Dendritic cell treated with granulocyte-macrophage colony-stimulating factor and Interleukin-4, amounts not matched to agents 40 ng/mL and 50 ng/mL, for 4 days (primary cell): ENCODE measurements around the gene EARS2.
"Not testable (repeated sequence)": the region's sequence is repeated elsewhere in the genome, so short reads cannot be mapped to it uniquely, and the experiment has no call there.

Source experiments
- H3K27ac Mint-ChIP-seq: one replicate; pipeline ENCODE4 v1.8.0; 2022; ENCODE audit warnings: mild to moderate bottlenecking, mixed read lengths
- H3K27me3 Mint-ChIP-seq: one replicate; pipeline ENCODE4 v1.8.0; 2022; ENCODE audit warnings: mild to moderate bottlenecking, mixed read lengths
- H3K36me3 Mint-ChIP-seq: one replicate; pipeline ENCODE4 v1.8.0; 2022; ENCODE audit warnings: low read depth, mixed read lengths
- H3K4me1 Mint-ChIP-seq: one replicate; pipeline ENCODE4 v1.8.0; 2022; ENCODE audit warnings: low read depth, mixed read lengths
- H3K4me3 Mint-ChIP-seq: one replicate; pipeline ENCODE4 v1.8.0; 2022; ENCODE audit warnings: mild to moderate bottlenecking, moderate library complexity, mixed read lengths
- H3K9me3 Mint-ChIP-seq: one replicate; pipeline ENCODE4 v1.8.0; 2022; ENCODE audit warnings: mixed read lengths
- intact Hi-C: fragments of 100-400 bp; cut with micrococcal nuclease; formaldehyde crosslinking; loops from one replicate; pipeline ENCODE4 v1.15.0; 2022

EARS2 gene

GRCh38 chr16:23556881-23557778 lies at the start of gene EARS2, which contains the start of gene UBFD1:
TSS of gene EARS2 (minus strand) at chr16:23557350. CDS start at chr16:23557343, 7 bp downstream.
TSS of gene UBFD1 (plus strand) at chr16:23557727. CDS start at chr16:23557743, 16 bp downstream.
- H3K4me3 Mint-ChIP-seq = peak within 1 kb of the TSS; percentile 92
- peak within 1 kb of the TSS; percentile 95 for H3K27ac Mint-ChIP-seq
- no peaks in the 10 kb centered on the region for H3K27me3 Mint-ChIP-seq
- intact Hi-C loops = loop anchor here (1.0 to 10.0 kb wide), 5 partner anchors 35 to 102 kb away; partner anchors contain the start of genes COG7, DCTN5, NDUFAB1 and PALB2
- peaks cover 33% of the 10 kb centered on the region for H3K4me1 Mint-ChIP-seq
- H3K36me3 Mint-ChIP-seq = peaks cover 49% of the 10 kb centered on the region
- no peaks in the 10 kb centered on the region for H3K9me3 Mint-ChIP-seq

GRCh38 chr16:23597003-23597756 lies 40.0 kb upstream of the EARS2 start:
- H3K4me1 Mint-ChIP-seq = peaks cover 21% of the 10 kb centered on the region
- no peak overlapping the region for H3K4me3 Mint-ChIP-seq
- H3K27ac Mint-ChIP-seq = peak overlapping the region; percentile 80
- H3K9me3 Mint-ChIP-seq = no peaks in the 10 kb centered on the region
- intact Hi-C loops = loop anchor here (2.0 to 10.0 kb wide), 2 partner anchors 44 to 82 kb away; partner anchors contain the start of genes DCTN5, GGA2 and PALB2
- H3K27me3 Mint-ChIP-seq = no peaks in the 10 kb centered on the region
- peaks cover 41% of the 10 kb centered on the region for H3K36me3 Mint-ChIP-seq

- intact Hi-C loops = loop anchor here (1.0 to 10.0 kb wide), 3 partner anchors 39 to 81 kb away; partner anchors contain the start of genes DCTN5, EARS2, GGA2 and PALB2
Observed at GRCh38 chr16:23595951-23596720, 39.0 kb upstream of the EARS2 start, which contains the start of gene NDUFAB1. TSS of gene NDUFAB1 (minus strand) at chr16:23596316. CDS start at chr16:23596290, 26 bp downstream.

DNA sequence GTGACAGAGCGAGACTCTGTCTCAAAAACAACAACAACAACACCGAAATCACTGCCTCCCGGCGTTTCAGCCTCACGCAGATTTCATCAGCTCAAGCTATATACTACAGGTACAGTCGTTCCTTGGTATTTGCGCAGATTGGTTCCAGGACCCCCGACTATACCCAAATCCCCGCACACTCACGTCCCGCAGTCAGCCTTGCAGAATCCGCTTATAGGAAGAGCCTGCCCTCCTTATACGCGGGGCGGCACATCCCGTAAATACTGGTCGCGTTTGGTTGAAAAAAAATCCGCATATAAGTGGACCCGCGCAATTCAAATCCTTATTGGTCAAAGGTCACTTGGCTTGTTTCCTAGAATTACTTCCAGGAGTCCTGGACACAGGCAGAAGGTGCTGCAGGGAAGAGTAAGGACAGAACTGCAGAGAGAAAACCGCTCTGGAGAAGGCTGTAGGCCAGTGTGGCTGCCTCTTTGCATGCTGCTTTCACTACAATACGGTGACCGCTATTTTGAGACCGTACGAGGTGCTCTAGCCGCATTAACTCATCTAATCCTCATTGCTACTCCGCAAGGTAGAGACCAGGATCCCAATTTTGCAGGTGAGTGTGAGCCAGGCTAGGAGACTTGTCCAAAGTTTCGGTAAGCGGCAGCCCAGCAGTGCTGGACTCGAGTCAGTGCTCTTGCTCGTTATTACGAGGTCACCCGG lies 38.2 kb upstream of the EARS2 start:
- Mint-ChIP-seq H3K27ac (peak overlapping the region; percentile 80), H3K4me1 (peaks cover 31% of the 10 kb centered on the region), H3K36me3 (peaks cover 41% of the 10 kb centered on the region), H3K4me3 (peak overlapping the region; percentile 81), H3K9me3 (no peaks in the 10 kb centered on the region), H3K27me3 (no peaks in the 10 kb centered on the region)
- intact Hi-C loops = loop anchor here (10.0 kb wide), 1 partner anchor 81 kb away; the partner anchor contains the start of gene GGA2

More at GRCh38 chr16:23595951-23596720, 39.0 kb upstream of the EARS2 start, which contains the start of gene NDUFAB1:
- peaks cover 41% of the 10 kb centered on the region for H3K36me3 Mint-ChIP-seq
- H3K27me3 Mint-ChIP-seq = no peaks in the 10 kb centered on the region
- peak within 1 kb of the TSS; percentile 80 for H3K27ac Mint-ChIP-seq
- H3K9me3 Mint-ChIP-seq = no peaks in the 10 kb centered on the region
- H3K4me1 Mint-ChIP-seq = peaks cover 31% of the 10 kb centered on the region
- H3K4me3 Mint-ChIP-seq = peak within 1 kb of the TSS; percentile 81

GRCh38 chr16:23594186-23594585 lies 37.0 kb upstream of the EARS2 start:
- H3K4me1 Mint-ChIP-seq = peaks cover 31% of the 10 kb centered on the region
- no peak overlapping the region for H3K27ac Mint-ChIP-seq
- no peaks in the 10 kb centered on the region for H3K27me3 Mint-ChIP-seq
- intact Hi-C loops = loop anchor here (10.0 kb wide), 1 partner anchor 79 kb away; the partner anchor contains the start of gene GGA2
- peaks cover 49% of the 10 kb centered on the region for H3K36me3 Mint-ChIP-seq
- H3K4me3 Mint-ChIP-seq = no peak overlapping the region
- H3K9me3 Mint-ChIP-seq = no peaks in the 10 kb centered on the region

- Mint-ChIP-seq H3K4me1 (peaks cover 22% of the 10 kb centered on the region), H3K9me3 (no peaks in the 10 kb centered on the region), H3K27me3 (no peaks in the 10 kb centered on the region), H3K4me3 (no peak overlapping the region), H3K36me3 (peaks cover 88% of the 10 kb centered on the region), H3K27ac (no peak overlapping the region)
- intact Hi-C loops = loop anchor here (10.0 kb wide), 1 partner anchor 75 kb away; the partner anchor contains the start of gene GGA2
Observed at GRCh38 chr16:23590181-23590580, 33.0 kb upstream of the EARS2 start.

DNA sequence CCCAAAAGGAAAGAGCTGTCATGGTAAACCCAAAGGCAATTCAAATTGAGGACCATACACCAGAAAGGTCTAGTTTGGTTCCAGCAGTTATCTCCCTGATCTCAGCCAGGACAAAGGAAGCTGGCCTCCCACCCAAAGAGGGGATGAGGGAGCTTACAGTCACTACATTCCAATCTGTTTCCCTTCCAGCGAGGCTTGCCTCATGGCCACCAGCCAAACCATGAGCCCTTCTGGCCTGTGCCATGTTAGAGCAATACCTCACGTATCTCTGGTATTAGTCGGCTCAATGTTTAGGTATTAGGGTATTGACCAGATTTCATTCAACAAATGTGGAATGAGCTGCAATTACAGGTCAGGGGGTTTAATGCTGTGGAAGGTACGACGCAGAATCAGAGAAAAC lies 30.6 kb upstream of the EARS2 start:
- no peak overlapping the region for H3K27ac Mint-ChIP-seq
- no peaks in the 10 kb centered on the region for H3K9me3 Mint-ChIP-seq
- intact Hi-C loops = no loop called here
- H3K4me1 Mint-ChIP-seq = peaks cover 11% of the 10 kb centered on the region
- H3K36me3 Mint-ChIP-seq = peaks cover 98% of the 10 kb centered on the region
- no peaks in the 10 kb centered on the region for H3K27me3 Mint-ChIP-seq
- no peak overlapping the region for H3K4me3 Mint-ChIP-seq

DNA sequence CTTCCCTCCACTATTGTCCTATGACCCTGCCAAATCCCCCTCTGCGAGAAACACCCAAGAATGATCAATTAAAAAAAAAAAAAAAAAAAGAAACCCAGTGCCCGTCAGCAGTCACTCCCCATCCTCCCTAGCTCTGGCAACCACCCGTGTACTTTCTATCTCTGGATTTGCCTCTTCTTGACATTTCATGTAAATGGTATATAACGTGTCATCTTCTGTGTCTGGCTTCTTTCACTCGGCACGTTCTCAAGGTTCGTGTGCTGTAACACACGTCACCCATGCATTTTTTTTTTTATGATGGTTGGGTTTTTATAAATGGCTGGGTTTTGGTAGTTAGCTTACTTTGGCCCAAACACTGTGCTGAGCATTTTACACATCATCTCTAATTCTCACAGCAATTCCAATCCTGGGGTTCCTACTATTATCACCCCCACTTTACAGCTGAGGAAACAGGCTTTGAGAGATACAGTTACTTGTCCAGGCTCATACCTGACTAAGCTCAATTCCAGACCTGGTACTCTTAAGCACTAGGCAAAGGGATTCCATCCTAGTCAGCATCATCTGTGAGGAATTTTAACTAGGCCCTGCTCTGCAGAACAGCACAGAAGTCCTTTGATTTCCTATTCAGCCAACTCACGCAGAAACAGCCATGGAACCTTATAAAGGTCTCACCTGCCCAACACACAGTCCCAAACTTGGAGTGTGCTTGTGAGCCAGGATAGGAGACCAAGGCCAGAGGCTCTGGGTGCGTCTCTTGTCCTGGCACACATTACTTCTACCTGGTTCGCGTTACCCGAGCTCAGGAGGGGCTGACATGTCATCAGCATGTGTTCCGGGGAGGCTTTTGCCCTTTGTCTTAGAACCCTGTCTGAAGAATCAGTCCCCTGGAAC lies 27.3 kb upstream of the EARS2 start:
- intact Hi-C loops = no loop called here

DNA sequence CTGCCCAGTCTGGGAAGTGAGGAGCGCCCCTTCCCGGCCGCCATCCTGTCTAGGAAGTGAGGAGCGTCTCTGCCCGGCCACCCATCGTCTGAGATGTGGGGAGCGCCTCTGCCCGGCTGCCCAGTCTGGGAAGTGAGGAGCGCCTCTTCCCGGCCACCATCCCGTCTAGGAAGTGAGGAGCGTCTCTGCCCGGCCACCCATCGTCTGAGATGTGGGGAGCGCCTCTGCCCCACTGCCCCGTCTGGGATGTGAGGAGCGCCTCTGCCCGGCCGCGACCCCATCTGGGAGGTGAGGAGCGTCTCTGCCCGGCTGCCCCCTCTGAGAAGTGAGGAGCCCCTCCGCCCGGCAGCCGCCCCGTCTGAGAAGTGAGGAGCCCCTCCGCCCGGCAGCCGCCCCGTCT lies 26.1 kb upstream of the EARS2 start:
- H3K27ac Mint-ChIP-seq, H3K27me3 Mint-ChIP-seq, H3K4me1 Mint-ChIP-seq, intact Hi-C loops, H3K9me3 Mint-ChIP-seq, H3K4me3 Mint-ChIP-seq: not testable (repeated sequence)
- peaks cover 91% of the 10 kb centered on the region for H3K36me3 Mint-ChIP-seq

More for the DNA sequence above, 27.3 kb upstream of the EARS2 start:
- no peak overlapping the region for H3K4me3 Mint-ChIP-seq
- H3K27me3 Mint-ChIP-seq = no peaks in the 10 kb centered on the region
- no peaks in the 10 kb centered on the region for H3K9me3 Mint-ChIP-seq
- H3K36me3 Mint-ChIP-seq = peaks cover 96% of the 10 kb centered on the region
- no peak overlapping the region for H3K27ac Mint-ChIP-seq
- H3K4me1 Mint-ChIP-seq = no peaks in the 10 kb centered on the region

- intact Hi-C loops = no loop called here
- no peak overlapping the region for H3K27ac Mint-ChIP-seq
- peaks cover 84% of the 10 kb centered on the region for H3K36me3 Mint-ChIP-seq
- H3K4me1 Mint-ChIP-seq = peaks cover 12% of the 10 kb centered on the region
- no peaks in the 10 kb centered on the region for H3K27me3 Mint-ChIP-seq
- H3K9me3 Mint-ChIP-seq = no peaks in the 10 kb centered on the region
- H3K4me3 Mint-ChIP-seq = no peak overlapping the region
Observed at GRCh38 chr16:23581764-23582163, 24.6 kb upstream of the EARS2 start.

DNA sequence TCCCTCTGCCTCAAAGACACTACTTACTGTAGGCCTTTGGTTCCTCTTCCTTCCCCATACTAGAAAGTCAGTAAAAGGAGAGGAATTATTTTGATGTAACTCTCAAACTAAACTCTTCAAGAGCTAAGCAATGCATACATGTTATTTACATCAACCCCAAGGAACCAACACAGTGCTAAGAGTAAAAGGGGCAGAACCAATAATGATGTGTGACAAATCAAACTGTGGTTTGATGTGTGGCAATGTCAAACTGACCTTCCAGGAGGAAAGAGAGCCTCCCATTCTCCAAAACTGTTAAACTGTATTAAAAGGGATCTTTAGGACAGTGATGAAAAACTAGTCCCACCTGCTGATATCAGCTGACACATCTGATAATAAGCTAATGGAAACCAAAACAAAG lies 23.2 kb upstream of the EARS2 start:
- Mint-ChIP-seq H3K9me3 (no peaks in the 10 kb centered on the region), H3K27me3 (no peaks in the 10 kb centered on the region), H3K36me3 (peaks cover 83% of the 10 kb centered on the region), H3K27ac (no peak overlapping the region), H3K4me3 (no peak overlapping the region), H3K4me1 (peaks cover 12% of the 10 kb centered on the region)
- intact Hi-C loops = no loop called here

- no peak overlapping the region for H3K4me3 Mint-ChIP-seq
- intact Hi-C loops = no loop called here
- H3K4me1 Mint-ChIP-seq = peaks cover 12% of the 10 kb centered on the region
- H3K27ac Mint-ChIP-seq = no peak overlapping the region
- no peaks in the 10 kb centered on the region for H3K27me3 Mint-ChIP-seq
- peaks cover 83% of the 10 kb centered on the region for H3K36me3 Mint-ChIP-seq
- H3K9me3 Mint-ChIP-seq = no peaks in the 10 kb centered on the region
Observed at GRCh38 chr16:23579371-23579770, 22.2 kb upstream of the EARS2 start.
